ENCODE data around the gene PHF20. TPM values are rescaled to one million over a fixed set of nuclear protein-coding genes. Genes with fewer than 3 reads are reported as not detected.

The PHF20 gene
- total and polyA plus RNA-seq, 2 of the 13 experiments (the other 11 are each of a cell fraction or from before 2014, with no cell fraction given): 22.8 to 34.1 TPM

GRCh38 chr20:35738410-35739179 lies 33.2 kb upstream of the PHF20 start (continued):
- 0 out of 2 replicates have a peak, but pooled peaks have one; percentile 5 for TF ChIP-seq ZSCAN20 (CRISPR knock-in tag; IDR thresholded peaks at IDR 0.05; ENCODE audit: borderline replicate concordance)
- 0 out of 2 replicates have a peak, but pooled peaks have one; percentile 22 for TF ChIP-seq AKNA (CRISPR knock-in tag; IDR thresholded peaks at IDR 0.05; ENCODE audit: borderline replicate concordance)
- TF ChIP-seq RBFOX2 (IDR thresholded peaks at IDR 0.05; ENCODE audit: low read depth, low read length): peak; percentile 69
- TF ChIP-seq RBM22 (optimal IDR thresholded peaks at IDR 0.05; ENCODE audit: low read length): peak; percentile 54
- no peak for TF ChIP-seq CCAR2 (optimal IDR thresholded peaks at IDR 0.05; ENCODE audit: low read depth, low read length)
- TF ChIP-seq ZNF510 (CRISPR knock-in tag; IDR thresholded peaks at IDR 0.05; ENCODE audit: low read depth): 0 out of 2 replicates have a peak, but pooled peaks have one; percentile 32
- TF ChIP-seq PTBP1 (IDR thresholded peaks at IDR 0.05; ENCODE audit: low read depth, low read length, poor library complexity, severe bottlenecking): no peak
- no peak for TF ChIP-seq RBM39 (IDR thresholded peaks at IDR 0.05; ENCODE audit: low read depth, low read length, poor library complexity, severe bottlenecking)
- TF ChIP-seq ZFP36L1 (CRISPR knock-in tag; IDR thresholded peaks at IDR 0.05): 0 out of 2 replicates have a peak, but pooled peaks have one; percentile 50
- 0 out of 2 replicates have a peak, but pooled peaks have one; percentile 3 for TF ChIP-seq HDAC1 (CRISPR knock-in tag; IDR thresholded peaks at IDR 0.05)
- 0 out of 2 replicates have a peak, but pooled peaks have one; percentile 26 for TF ChIP-seq MBD4 (IDR thresholded peaks at IDR 0.05; ENCODE audit: borderline replicate concordance, low read length)
- no peak for TF ChIP-seq RELA (CRISPR knock-in tag; IDR thresholded peaks at IDR 0.05)
- peak in 1 of 2 experiments; percentile 18; a peak in 1 of 4 replicates for TF ChIP-seq POLR2A (IDR thresholded peaks at IDR 0.05; ENCODE audit: insufficient read depth in 1 of 2, low read depth in 2 of 2, low read length in 2 of 2)
- TF ChIP-seq EHMT2 (IDR thresholded peaks at IDR 0.05; ENCODE audit: borderline replicate concordance, low read depth, low read length): 0 out of 2 replicates have a peak, but pooled peaks have one; percentile 7
- TF ChIP-seq DPF2 (CRISPR knock-in tag; IDR thresholded peaks at IDR 0.05; ENCODE audit: borderline replicate concordance, low read depth): no peak
- 0 out of 2 replicates have a peak, but pooled peaks have one; percentile 5 for TF ChIP-seq STAT5B (CRISPR knock-in tag; IDR thresholded peaks at IDR 0.05)
- TF ChIP-seq CREB3 (CRISPR knock-in tag; IDR thresholded peaks at IDR 0.05): peak; percentile 46; the same call in 1 of the 2 replicates
- TF ChIP-seq HNRNPL (IDR thresholded peaks at IDR 0.05; ENCODE audit: low read depth, low read length): peak; percentile 37; the same call in 1 of the 2 replicates
- no peak for TF ChIP-seq ZNF660 (CRISPR knock-in tag; IDR thresholded peaks at IDR 0.05; ENCODE audit: borderline replicate concordance, low read depth)
- no peak for TF ChIP-seq ZNF558 (CRISPR knock-in tag; IDR thresholded peaks at IDR 0.05; ENCODE audit: borderline replicate concordance)
- no peak for TF ChIP-seq ZNF354B (CRISPR knock-in tag; IDR thresholded peaks at IDR 0.05)
